Mucosa of stomach (tissue), 1 donor: Measurements from ENCODE around the gene MYL2.

Experiments
- H3K27me3 ChIP-seq: one replicate; pipeline ENCODE4 v1.7.0; 2013; ENCODE audit warnings: mild to moderate bottlenecking, low read length; ENCODE audit not compliant: control insufficient read depth, insufficient read depth
- H3K36me3 ChIP-seq: one replicate; pipeline ENCODE4 v1.7.0; 2013; ENCODE audit warnings: low read length; ENCODE audit not compliant: control insufficient read depth, insufficient read depth
- H3K4me1 ChIP-seq: one replicate; pipeline ENCODE4 v1.7.0; 2013; ENCODE audit warnings: mild to moderate bottlenecking, low read length; ENCODE audit not compliant: control insufficient read depth, insufficient read depth
- H3K4me3 ChIP-seq: one replicate; pipeline ENCODE4 v1.7.0; 2013; ENCODE audit warnings: low read length
- H3K9ac ChIP-seq: one replicate; pipeline ENCODE4 v1.7.0; 2013; ENCODE audit warnings: mild to moderate bottlenecking, low read length, moderate library complexity
- H3K9me3 ChIP-seq: one replicate; pipeline ENCODE4 v1.7.0; 2013; ENCODE audit warnings: mild to moderate bottlenecking, low read length, moderate library complexity; ENCODE audit not compliant: control insufficient read depth
- donor health status: Pancreatic carcinoma.

MYL2 gene

DNA sequence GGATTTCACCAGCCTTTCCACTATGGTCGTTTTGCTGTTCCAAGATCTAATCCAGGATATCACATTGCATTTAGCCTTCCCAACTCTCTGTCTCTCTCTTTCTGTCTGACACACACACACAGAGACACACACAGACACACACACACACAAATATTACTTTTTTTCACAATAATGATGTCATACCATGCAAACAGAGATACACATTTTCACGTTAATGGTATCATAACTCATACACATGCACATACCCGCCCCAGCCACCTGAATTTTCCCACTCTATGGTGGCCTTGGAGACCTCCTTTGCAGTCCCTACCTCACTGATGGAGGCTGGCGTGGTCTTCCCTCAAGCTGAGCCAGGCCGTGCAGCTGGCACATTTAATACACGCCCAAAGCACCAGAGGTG lies 7.2 kb upstream of the MYL2 start:
- Histone ChIP-seq H3K9me3 (no peaks in the 10 kb centered on the region), H3K27me3 (peaks cover 6% of the 10 kb centered on the region), H3K4me3 (no peak overlapping the region), H3K9ac (no peak overlapping the region), H3K36me3 (no peaks in the 10 kb centered on the region), H3K4me1 (no peaks in the 10 kb centered on the region)

DNA sequence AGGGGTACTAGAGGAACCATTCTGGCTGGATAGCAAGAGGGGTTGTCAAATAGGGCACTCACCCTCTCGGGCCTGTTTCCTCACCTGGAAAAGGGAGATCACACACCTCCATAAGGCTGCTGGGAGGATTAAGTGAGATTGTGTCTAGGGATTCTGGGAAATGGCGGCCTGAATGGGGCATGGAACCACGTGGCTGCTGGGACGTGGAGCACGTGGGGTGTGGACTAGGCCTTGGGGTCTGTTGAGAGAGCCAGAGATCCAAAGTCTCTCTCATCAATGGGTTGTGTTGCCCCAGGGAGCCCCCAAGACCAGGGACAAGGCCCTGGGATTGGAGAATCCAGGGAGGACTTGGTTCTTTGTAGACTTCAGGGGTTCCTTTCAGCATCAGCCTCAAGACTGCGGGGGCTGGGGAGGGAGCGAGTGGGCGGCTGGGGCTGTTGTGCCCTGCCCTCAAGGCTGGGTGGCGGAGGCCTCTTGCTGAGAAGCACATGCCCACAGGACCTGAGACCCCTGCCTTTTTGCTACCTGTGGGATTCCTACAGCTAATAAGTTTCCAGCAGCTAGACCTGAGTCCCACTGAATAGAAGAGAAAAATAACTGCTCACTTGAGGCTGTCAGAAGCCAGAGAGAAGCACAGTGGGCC lies 3.4 kb upstream of the MYL2 start:
- peaks cover 4% of the 10 kb centered on the region for H3K27me3 ChIP-seq
- H3K36me3 ChIP-seq: no peaks in the 10 kb centered on the region
- no peak overlapping the region for H3K9ac ChIP-seq
- no peaks in the 10 kb centered on the region for H3K4me1 ChIP-seq
- H3K4me3 ChIP-seq: no peak overlapping the region
- no peaks in the 10 kb centered on the region for H3K9me3 ChIP-seq

DNA sequence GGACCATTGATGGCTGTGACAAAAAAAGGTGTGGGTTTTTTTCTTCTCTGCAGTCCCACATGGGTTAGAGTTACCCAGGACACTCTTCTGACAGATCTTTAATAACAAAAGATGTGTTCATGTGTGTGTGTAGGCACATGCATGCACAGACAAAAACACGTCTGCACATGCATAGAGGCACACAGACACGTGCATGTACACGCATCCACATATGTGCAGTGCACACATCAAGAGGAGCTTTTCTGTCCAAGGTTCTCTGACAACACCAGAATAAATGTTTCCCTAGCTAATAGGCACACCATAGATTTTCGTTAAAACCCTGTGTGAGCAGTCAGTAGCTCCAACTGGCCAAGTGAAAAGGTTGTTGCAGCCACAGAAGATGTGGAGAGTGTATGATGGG lies 2.8 kb upstream of the MYL2 start:
- H3K27me3 ChIP-seq: peaks cover 4% of the 10 kb centered on the region
- H3K4me3 ChIP-seq: no peak overlapping the region
- no peaks in the 10 kb centered on the region for H3K36me3 ChIP-seq
- no peak overlapping the region for H3K9ac ChIP-seq
- no peaks in the 10 kb centered on the region for H3K9me3 ChIP-seq
- H3K4me1 ChIP-seq: no peaks in the 10 kb centered on the region

DNA sequence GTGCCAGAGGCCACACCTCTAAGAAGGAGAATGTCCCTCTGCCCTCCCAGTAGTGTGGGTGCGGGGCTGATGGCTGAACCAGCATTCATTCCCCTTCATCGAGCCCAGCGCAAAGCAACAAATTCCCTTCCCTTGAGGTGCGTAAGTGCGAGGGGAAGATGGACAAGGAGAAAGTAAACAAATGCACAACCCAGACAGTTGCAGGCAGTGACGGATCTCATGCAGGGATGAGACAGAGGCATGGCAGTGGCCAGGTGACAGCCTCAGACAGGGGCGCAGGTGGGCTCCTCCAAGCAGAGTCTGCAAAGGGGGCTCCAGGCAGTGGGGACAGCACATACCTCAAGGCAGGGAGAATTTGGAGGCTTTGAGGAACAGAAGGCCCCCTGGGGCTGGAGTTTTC lies 2.3 kb upstream of the MYL2 start:
- peaks cover 4% of the 10 kb centered on the region for H3K27me3 ChIP-seq
- no peaks in the 10 kb centered on the region for H3K9me3 ChIP-seq
- H3K9ac ChIP-seq: no peak overlapping the region
- no peaks in the 10 kb centered on the region for H3K36me3 ChIP-seq
- no peaks in the 10 kb centered on the region for H3K4me1 ChIP-seq
- no peak overlapping the region for H3K4me3 ChIP-seq

DNA sequence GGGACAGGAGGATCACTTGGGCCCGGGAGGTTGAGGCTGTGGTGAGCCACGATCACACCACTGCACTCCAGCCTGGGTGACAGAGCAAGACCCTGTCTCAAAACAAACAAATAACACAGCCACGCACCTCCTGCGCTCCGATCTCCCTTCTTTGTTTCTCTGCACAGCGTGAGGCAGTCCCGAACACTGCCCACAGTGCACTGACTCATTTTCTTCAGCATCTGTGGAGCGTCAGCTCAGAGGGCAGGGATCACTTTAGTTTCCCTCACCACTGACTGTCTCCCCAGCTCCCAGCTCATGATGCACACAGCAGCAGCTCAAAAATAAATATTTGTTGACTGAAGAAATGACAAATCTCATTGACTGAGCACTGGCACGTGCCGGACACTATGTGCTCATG lies 883 bp upstream of the MYL2 start:
- H3K9ac ChIP-seq: no peak overlapping the region
- no peaks in the 10 kb centered on the region for H3K4me1 ChIP-seq
- H3K9me3 ChIP-seq: no peaks in the 10 kb centered on the region
- no peaks in the 10 kb centered on the region for H3K36me3 ChIP-seq
- peaks cover 4% of the 10 kb centered on the region for H3K27me3 ChIP-seq
- H3K4me3 ChIP-seq: no peak overlapping the region

DNA sequence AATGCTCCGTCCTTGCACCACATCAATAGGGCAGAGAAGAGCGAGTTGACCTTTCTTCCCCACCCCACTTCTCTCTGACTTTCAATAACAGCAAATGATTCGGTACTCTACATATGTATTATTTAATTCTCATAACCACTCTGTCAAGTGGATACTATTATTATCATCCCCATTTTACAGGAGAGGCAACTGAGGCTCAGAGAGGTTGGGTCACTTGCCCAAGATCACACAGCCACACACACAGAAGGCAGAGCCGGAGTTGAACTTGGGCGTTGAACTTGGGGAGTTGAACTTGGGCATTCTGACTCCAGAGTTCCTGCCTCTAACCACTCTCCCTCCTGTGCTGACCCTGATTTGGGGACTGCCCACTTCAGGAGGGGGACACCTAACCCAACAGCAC lies 659 bp downstream of the MYL2 start:
- peaks cover 4% of the 10 kb centered on the region for H3K27me3 ChIP-seq
- H3K9me3 ChIP-seq: no peaks in the 10 kb centered on the region
- H3K9ac ChIP-seq: no peak overlapping the region
- H3K36me3 ChIP-seq: no peaks in the 10 kb centered on the region
- H3K4me3 ChIP-seq: no peak overlapping the region
- H3K4me1 ChIP-seq: no peaks in the 10 kb centered on the region

DNA sequence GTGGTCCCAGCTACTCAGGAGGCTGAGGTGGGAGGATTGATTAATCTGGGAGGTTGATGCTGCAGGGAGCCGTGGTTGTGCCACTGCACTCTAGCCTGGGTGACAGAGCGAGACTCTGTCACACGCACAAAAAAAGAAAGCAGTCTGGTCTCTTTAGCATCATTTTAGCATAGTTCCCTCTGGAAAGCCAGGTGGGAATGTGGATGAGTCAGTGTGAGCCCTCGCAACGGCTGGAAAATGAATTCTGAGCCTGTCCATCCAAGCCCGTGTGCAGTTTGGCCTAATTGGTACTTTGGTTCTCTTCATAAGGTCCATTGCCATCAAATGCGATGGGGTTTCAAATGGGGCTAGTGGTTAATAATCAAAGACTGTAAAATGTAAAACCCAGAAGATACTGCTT lies 2.4 kb downstream of the MYL2 start:
- Histone ChIP-seq H3K4me1 (no peaks in the 10 kb centered on the region), H3K27me3 (peaks cover 4% of the 10 kb centered on the region), H3K4me3 (no peak overlapping the region), H3K9ac (no peak overlapping the region), H3K36me3 (no peaks in the 10 kb centered on the region), H3K9me3 (no peaks in the 10 kb centered on the region)

DNA sequence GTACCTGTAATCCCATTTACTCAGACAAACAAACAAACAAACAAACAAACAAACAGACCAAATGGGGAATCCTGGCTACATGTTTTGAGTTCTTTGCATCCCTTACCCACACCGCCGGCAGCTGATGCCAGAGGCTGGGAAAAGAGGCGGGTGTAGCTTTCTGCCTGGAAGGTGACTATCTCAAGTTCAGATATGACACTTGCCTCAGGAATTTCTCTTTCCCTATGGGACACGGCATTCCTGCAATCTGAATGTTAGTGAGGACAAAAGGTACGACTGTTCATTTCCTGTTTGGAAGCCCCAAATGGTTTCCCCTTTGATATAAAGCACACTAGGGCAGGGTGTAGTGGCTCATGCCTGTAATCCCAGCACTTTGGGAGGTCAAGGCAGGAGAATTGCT lies 2.9 kb downstream of the MYL2 start:
- Histone ChIP-seq H3K27me3 (peaks cover 4% of the 10 kb centered on the region), H3K36me3 (no peaks in the 10 kb centered on the region), H3K9me3 (no peaks in the 10 kb centered on the region), H3K9ac (no peak overlapping the region), H3K4me1 (no peaks in the 10 kb centered on the region), H3K4me3 (no peak overlapping the region)

DNA sequence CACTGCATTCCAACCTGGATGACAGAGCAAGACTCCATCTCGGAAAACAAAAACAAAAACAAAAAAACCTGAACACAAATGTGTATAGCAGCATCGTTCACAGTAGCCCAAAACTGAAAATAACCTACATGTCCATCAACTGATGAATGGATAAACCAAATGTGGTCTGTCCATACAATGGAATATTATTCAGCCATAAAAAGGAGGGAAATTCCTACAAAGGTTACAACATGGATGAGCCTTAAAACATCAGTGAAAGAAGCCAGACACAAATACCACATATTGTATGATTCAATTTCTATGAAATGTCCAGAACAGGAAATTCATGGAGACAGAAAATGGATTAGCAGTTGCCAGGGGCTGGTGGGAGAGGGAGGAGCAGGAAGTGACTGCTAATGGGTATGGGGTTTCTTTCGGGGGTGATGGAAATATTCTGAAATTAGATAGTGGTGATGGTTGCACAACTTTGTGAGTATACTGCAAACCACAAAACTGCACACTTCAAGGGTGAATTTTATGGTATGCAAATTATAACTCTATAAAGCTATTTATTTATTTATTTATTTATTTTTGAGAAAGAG lies 4.0 kb downstream of the MYL2 start:
- Histone ChIP-seq H3K9me3 (no peaks in the 10 kb centered on the region), H3K27me3 (peaks cover 4% of the 10 kb centered on the region), H3K4me1 (no peaks in the 10 kb centered on the region), H3K36me3 (no peaks in the 10 kb centered on the region), H3K9ac (no peak overlapping the region), H3K4me3 (no peak overlapping the region)

DNA sequence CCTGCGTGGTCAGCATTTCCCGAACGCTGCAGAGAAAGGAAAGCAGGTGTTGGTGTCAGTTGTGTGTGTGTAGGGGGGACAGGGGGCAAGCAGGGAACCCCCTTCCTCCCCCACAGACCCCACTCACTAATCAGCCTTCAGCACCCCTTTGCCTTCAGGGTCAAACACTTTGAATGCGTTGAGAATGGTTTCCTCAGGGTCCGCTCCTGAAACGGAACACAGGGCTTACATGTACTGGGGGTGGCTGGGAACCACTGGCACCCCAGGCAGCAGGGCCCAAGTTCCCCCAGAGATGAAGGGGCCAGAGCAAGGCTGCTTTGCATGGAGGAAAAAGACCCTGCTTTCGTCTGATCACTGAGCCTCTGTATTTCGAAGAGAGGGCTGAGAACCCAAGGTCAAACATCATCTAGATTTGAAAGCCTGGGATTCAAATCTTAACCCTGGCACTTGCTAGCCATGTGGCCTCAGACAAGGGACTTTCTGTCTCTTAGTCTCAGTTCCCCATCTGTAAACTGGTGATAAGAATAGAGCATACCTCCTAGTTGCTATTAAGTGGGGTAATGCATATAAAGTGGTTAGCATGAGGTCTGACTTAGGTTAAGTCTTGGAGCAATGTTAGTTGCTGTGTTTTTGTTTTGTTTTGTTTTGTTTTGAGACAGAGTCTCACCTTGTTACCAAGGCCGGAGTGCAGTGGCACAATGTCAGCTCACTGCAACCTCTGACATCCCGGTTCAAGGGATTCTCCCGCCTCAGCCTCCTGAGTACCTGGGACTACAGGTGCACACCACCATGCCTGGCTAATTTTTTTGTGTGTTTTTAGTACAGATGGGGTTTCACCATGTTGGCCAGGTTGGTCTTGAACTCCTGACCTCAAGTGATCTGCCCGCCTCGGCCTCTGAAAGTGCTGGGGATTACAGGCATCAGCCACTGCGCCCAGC lies 7.0 kb downstream of the MYL2 start:
- Histone ChIP-seq H3K4me3 (no peak overlapping the region), H3K9me3 (no peaks in the 10 kb centered on the region), H3K4me1 (no peaks in the 10 kb centered on the region), H3K36me3 (no peaks in the 10 kb centered on the region), H3K9ac (no peak overlapping the region), H3K27me3 (no peaks in the 10 kb centered on the region)

DNA sequence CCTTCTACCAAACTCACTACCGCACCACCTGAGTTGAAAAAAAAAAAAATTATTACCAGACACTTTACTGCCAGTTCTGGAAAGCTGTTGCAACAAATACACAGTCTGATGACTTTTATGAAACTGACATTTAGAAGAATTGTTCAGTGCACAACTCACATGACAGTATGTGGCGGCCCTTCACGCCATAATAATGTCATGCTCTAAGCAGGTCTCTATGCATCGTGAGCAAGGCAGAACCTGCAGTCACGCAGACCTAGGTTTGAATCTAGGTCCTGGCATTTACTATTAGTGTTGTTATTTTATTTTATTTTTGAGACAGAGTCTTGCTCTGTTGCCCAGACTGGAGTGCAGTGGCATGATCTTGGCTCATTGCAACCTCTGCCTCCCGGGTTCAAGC lies 8.1 kb downstream of the MYL2 start:
- H3K27me3 ChIP-seq: no peaks in the 10 kb centered on the region
- H3K4me3 ChIP-seq: no peak overlapping the region
- no peaks in the 10 kb centered on the region for H3K4me1 ChIP-seq
- no peaks in the 10 kb centered on the region for H3K36me3 ChIP-seq
- no peaks in the 10 kb centered on the region for H3K9me3 ChIP-seq
- no peak overlapping the region for H3K9ac ChIP-seq

DNA sequence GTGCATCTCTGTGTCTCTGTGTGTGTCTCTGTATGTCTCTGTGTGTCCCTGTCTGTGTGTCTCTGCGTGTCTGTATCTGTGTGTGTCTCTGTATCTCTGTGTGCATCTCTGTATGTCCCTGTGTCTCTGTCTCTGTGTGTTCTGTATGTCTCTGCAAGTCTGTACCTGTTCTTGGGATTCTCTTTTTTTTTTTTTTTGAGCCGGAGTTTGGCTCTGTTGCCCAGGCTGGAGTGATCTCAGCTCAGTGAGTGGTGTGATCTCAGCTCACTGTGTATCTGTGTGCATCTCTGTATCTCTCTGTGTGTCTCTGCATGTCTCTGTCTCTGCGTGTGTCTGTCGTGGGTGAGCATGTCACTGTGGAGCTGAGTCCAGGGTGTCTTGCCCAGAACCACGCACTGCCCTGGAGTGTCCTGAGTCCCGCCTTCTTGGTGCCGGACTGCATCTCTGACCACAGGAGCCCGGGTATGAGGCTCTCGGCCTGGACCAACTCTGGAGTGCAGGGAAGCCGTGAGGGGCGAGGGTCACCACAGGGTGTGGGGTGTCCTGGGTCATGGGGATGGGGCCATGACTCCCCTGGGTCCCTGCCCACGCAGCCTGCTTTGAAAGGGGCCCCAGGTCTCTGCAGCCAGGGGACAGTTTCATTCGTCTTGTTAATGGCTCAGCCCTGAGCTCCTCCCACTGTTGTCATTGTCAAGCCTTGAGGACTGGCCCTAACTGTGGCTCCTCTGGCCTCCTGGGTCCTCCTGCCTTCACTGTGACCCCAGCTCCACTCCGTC lies 11.8 kb downstream of the MYL2 start:
- Histone ChIP-seq H3K9me3 (no peaks in the 10 kb centered on the region), H3K9ac (no peak overlapping the region), H3K4me3 (no peak overlapping the region), H3K27me3 (no peaks in the 10 kb centered on the region), H3K36me3 (no peaks in the 10 kb centered on the region), H3K4me1 (no peaks in the 10 kb centered on the region)
